ENCODE measurements around the gene PAPPA.

PAPPA gene

DNA sequence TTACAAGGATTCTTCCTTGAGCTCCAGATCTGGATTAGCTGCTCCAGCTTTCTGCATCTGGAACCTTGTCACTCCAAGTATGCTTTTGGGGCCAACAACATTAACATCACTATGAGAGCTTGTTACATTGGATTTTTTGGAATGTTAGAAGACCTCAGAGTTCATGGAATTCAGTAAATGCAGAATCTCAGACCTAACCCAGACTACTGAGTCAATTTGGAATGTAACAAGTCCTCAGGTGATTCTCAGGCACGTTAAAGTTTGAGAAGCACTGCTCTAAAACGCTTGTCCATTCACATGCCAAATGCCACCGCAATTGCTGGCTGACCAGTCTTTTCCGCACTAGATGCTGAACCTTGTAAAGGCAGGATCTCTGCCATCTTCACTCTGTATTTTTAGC lies 282.1 kb downstream of the PAPPA start:
- no peak for DNase-seq

DNA sequence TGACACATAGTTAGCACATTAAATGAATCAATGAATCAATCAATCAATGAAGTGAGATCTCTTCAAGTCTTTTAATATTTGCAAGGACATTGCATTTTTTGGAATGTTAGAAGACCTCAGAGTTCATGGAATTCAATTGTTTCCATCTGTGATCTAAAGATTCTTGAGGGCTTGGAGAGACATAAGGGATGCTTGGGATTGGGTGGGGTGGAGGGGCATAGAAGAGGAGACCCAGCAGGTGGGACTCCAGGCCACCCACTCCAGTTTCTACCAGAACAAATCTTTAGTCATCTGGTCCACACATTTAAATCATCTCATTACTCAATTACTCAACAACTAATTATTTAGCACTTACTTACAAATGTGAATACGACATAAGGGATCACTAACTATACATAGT lies 282.5 kb downstream of the PAPPA start:
- no peak for DNase-seq

DNA sequence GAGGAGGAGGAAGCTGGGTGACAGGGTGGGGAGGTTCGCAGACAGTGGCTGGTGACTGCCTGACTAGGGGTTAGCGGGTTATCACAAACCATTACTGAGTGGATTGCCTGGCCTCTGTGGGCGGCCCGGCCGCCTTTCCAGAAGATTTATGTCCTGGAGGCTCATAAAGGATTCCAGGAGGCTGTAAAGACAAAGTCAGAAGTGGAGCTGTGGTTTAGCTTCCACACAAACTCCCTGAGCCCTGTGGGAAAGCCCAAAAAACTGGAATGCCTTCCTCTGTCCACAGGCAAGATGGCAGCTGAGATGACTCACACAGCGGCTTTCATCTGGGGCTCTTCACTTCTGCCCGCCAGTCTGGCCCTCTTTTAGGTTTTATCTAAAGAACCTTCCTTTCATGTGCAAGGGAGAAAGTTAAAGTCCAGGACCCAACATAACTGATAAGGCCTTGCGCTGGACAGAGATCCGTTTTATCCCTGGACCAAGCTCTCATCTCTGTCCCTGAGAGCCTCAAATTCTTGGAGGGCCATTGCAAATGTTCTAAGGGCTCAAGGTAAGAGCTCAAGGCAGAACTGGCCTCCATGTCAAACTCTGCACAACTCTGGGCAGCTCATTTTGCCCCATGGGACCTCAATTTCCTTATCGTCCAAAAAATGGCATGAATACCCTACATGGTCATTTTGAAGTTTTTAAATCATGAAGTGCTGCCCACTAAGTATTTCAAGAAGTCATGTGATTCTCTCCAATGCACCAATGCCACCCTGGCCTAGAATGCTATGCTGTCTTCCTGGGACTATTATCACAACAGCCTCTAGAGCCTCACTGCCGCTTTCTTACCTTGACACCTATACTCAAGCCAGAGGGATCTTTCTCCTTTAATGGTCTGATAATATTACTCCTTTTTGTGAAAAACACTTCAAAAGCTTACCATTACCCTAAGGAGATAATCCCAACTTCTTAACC lies 284.1 kb downstream of the PAPPA start:
- DNase-seq = no peak

DNA sequence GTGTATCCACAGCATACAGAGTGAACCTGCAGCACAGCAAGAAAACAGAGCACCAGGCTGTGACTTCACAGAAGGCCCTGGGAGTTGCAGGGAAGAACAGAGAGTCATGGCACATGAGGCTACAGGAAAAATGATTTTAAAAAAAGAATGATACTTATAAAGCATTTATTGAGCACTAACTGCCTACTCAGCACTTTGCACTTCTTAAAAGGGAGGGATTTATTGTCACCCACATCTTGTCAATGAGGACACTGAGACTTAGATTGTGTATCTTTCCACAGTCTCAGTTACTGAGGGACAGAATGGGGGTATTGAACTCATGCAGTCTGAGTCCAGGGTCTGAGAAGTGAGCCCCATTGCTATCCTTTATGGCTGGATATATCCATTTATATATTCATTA lies 288.9 kb downstream of the PAPPA start:
- DNase-seq = no peak

DNA sequence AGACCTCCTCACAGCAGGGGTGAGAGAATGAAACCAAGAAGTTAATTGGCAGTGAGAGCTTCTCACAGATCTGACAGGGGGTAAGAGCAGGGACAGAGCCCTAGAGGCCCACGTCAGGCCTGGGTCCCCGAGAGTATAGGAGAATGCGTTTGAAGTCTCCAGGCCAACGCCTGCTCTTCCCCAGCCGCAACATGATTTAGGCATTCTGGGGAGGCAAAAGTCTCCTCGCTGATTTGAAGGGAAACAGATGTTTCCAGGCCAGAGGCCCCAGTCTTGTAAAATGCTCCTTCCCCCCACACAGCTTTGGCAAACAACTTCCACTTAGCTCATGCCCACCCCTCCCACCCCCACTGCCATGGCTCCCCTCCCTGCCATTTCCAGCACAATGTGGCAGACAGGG lies 294.3 kb downstream of the PAPPA start:
- DNase-seq = no peak

DNA sequence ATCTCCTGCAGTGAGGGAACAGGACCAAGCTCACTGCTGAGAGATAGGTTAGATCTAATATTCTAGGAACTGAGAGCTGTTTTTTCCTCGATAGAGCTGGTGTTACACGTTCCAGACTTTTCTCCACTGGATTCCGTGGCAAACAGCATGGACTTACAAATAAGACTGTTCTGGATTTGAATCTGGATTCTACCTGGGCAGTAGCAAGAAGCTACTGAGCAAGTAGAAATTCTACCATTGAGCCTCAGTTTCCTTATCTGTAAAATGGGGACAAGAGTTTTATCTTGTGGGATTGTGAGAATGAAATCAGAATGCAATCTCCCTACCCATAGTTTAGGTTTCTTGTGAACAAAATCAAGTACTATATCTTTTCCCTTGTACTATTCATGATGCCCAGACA lies 294.8 kb downstream of the PAPPA start:
- DNase-seq = no peak

DNA sequence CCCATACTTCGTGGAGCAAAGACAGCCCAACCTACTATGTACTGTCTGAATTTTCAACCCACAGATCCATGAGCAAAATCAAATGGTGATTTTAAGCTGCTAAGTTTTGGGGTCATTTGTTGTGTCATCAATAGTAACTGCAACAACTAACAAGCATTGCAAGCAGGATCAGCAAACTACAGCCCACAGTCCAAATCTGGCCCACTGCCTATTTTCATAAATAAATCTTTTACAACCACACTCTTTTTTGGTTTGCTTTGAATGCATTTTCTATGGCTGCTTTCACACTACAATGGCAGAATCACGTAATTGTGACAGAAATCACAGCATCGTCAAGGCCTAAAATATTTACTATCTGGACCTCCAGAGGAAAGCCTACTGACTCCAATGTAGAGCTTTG lies 296.4 kb downstream of the PAPPA start:
- no peak for DNase-seq

DNA sequence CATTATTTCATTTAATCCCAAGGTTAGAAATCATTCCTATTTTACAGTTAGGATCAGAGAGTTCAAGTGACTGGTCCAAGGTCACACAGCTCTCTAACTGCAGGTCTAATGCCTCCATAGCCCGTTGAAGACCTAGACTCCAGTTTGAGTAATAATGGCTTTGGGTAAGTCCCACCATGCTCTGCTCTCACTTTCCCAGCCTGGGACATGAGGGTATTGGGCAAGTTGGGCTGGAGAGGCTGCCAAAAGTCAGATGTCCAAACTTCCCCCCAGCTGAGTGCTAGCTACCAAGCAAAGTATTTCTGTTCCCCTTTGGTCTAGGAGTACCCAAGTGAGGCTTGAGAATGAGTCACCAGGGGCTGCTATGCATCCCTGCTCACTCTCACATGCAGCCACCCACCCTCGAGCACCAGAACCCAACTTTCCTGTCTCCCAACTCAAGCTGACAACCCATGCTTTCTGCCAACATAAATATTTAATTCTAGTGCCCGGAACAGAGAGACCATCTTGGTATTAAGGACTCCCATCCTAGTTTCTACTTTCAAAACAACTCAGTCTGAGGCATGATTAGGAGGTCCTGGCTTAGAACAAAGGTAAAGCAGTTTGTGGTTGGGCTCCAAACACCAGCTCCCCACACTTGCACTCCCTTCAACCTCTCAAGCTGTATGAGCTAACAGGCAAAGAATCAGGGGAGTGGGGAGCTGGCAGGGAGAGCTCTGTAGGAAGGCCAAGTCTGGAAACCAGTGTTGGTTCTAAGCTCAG lies 297.0 kb downstream of the PAPPA start:
- DNase-seq = no peak

DNA sequence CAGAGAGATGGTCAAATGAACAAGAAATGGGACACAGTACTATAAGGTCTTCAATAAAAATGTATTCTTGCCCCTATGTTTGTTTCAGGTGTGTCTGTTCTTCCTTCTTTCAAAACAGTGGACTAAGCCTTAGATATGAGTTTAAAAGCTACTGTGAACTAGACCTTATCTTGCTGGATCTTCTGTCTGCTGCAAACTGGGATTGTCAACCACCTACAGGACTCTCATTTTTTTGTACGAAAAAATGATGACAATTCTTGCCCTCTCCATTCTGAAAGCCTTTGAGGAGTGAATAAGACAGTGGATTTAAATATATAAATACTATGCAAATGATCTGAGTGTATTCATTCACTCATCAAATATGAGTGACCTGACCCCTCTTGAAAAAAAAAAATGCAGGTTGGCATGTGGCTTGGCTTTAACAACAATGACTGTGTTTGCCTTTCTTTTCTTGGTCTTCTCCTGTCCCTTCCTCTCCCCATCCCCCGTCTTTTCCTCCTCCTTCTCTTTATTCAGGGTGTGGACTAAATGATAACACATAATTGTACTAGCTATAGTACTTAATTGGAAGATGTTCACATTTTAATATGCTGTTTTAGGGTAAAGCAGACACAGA lies 298.0 kb downstream of the PAPPA start:
- no peak for DNase-seq

Data from NCI-H524 (cell line).